Measurements from ENCODE around the gene SLCO4A1. TPM values are rescaled to one million over a fixed set of nuclear protein-coding genes. Genes with fewer than 3 reads are reported as not detected.

Gene SLCO4A1
- total RNA-seq, 2 donors from 2014 or later: 2.9 to 5.0 TPM

DNA sequence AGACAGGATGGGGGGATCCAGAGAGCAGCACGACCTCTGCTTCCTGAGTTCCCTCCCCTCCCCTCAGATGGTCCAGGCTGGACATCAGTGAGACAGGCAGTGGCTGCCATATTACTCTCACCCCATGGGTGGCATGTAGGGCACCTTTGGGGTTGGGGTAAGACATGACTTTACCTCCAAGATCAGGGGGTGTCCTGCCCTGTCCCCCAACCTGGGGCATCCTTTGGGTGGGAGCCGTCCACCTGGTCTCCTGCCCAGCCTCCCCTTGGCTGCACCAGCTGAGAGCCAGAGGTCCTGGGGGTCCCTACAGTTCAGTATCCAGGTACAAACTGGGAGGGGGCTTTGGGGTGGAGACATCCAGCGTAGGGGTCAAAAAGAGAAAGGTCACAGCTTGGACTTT is 48.7 kb upstream of the SLCO4A1 start:
- Histone ChIP-seq H3K36me3 (ENCODE audit: control insufficient read depth, insufficient read depth, low read length) (no peaks in the 10 kb centered on the region), H3K9ac (ENCODE audit: extremely low read depth, low read length, poor library complexity, severe bottlenecking) (no peak overlapping the region), H3K4me1 (ENCODE audit: control insufficient read depth, insufficient read depth, low read length) (no peaks in the 10 kb centered on the region), H3K4me3 (ENCODE audit: low read length) (no peak overlapping the region), H3K27ac (ENCODE audit: low read depth, low read length) (no peak overlapping the region), H3K27me3 (ENCODE audit: control insufficient read depth, insufficient read depth, low read length, poor library complexity, severe bottlenecking) (no peaks in the 10 kb centered on the region), H3K9me3 (ENCODE audit: control insufficient read depth, low read length) (no peaks in the 10 kb centered on the region)
- no peaks in the 10 kb centered on the region for H3K36me3 Mint-ChIP-seq (ENCODE audit: low read depth)
- H3K9me3 Mint-ChIP-seq: no peaks in the 10 kb centered on the region
- TF ChIP-seq, protein P1, sequence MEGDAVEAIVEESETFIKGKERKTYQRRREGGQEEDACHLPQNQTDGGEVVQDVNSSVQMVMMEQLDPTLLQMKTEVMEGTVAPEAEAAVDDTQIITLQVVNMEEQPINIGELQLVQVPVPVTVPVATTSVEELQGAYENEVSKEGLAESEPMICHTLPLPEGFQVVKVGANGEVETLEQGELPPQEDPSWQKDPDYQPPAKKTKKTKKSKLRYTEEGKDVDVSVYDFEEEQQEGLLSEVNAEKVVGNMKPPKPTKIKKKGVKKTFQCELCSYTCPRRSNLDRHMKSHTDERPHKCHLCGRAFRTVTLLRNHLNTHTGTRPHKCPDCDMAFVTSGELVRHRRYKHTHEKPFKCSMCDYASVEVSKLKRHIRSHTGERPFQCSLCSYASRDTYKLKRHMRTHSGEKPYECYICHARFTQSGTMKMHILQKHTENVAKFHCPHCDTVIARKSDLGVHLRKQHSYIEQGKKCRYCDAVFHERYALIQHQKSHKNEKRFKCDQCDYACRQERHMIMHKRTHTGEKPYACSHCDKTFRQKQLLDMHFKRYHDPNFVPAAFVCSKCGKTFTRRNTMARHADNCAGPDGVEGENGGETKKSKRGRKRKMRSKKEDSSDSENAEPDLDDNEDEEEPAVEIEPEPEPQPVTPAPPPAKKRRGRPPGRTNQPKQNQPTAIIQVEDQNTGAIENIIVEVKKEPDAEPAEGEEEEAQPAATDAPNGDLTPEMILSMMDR (conservative IDR thresholded peaks at IDR 0.05): no peak
- H3K27me3 Mint-ChIP-seq (ENCODE audit: insufficient read depth): peaks cover 2% of the 10 kb centered on the region
- 88 to 91% methylated on average over 1 to 3 of the region's 3 CpGs for WGBS, 2 experiments (ENCODE audit: insufficient coverage in 1 of 2, insufficient read length in 1 of 2)
- H3K4me3 Mint-ChIP-seq: no peak overlapping the region
- no peaks in the 10 kb centered on the region for H3K4me1 Mint-ChIP-seq
- DNase-seq: no peak
- H3K27ac Mint-ChIP-seq: no peak overlapping the region

DNA sequence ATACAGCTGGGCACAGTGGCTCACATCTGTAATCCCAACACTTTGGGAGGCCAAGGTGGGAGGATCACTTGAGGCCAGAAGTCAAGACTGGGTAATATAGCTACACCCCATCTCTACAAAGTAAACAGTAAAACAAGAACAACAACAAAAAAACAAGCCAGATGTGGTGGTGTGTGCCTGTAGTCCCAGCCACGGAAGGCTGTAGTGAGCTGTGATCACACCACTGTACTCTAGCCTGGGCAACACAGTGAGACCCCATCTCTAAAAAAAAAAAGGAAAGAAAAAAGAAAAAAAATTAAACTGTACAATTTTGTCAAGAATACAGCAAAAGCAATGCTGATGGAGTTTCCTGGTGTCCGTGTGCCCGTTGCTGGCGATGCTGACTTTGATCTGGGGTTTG is 47.2 kb upstream of the SLCO4A1 start:
- Mint-ChIP-seq H3K4me3 (no peak overlapping the region), H3K4me1 (no peaks in the 10 kb centered on the region), H3K27me3 (ENCODE audit: insufficient read depth) (peaks cover 2% of the 10 kb centered on the region), H3K27ac (no peak overlapping the region), H3K9me3 (no peaks in the 10 kb centered on the region), H3K36me3 (ENCODE audit: low read depth) (no peaks in the 10 kb centered on the region)
- Histone ChIP-seq H3K9ac (ENCODE audit: extremely low read depth, low read length, poor library complexity, severe bottlenecking) (no peak overlapping the region), H3K4me3 (ENCODE audit: low read length) (no peak overlapping the region), H3K9me3 (ENCODE audit: control insufficient read depth, low read length) (no peaks in the 10 kb centered on the region), H3K27me3 (ENCODE audit: control insufficient read depth, insufficient read depth, low read length, poor library complexity, severe bottlenecking) (no peaks in the 10 kb centered on the region), H3K27ac (ENCODE audit: low read depth, low read length) (no peak overlapping the region), H3K36me3 (ENCODE audit: control insufficient read depth, insufficient read depth, low read length) (no peaks in the 10 kb centered on the region), H3K4me1 (ENCODE audit: control insufficient read depth, insufficient read depth, low read length) (no peaks in the 10 kb centered on the region)
- WGBS, 2 experiments (ENCODE audit: insufficient coverage in 1 of 2, insufficient read length in 1 of 2): 82 to 88% methylated on average over 4 of the region's 4 CpGs
- TF ChIP-seq, protein P1 (conservative IDR thresholded peaks at IDR 0.05): no peak
- DNase-seq: no peak

DNA sequence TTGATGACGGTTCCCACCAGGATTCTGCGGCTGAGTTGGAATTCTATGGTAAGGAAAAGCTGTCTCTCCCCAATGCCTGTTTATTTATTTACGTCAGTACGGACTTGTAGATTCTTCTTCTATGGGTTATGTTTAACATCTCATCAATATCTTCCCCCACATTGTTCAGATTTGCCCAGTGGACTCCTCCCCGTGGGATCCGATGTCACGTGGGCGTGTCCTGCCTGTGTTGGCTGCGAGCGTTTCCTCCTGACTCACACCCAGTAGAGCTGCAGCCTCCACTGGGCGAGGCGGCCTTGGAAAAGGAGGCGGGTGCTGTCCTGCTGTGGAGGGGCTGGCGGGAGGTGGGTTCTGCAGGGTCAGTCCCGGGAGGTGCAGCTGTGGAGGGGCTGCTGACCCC is 46.8 kb upstream of the SLCO4A1 start:
- H3K9ac ChIP-seq (ENCODE audit: extremely low read depth, low read length, poor library complexity, severe bottlenecking): no peak overlapping the region
- WGBS, 2 experiments (ENCODE audit: insufficient coverage in 1 of 2, insufficient read length in 1 of 2): 62 to 72% methylated on average over 8 to 15 of the region's 15 CpGs
- DNase-seq: no peak
- H3K4me3 ChIP-seq (ENCODE audit: low read length): no peak overlapping the region
- no peaks in the 10 kb centered on the region for H3K27me3 ChIP-seq (ENCODE audit: control insufficient read depth, insufficient read depth, low read length, poor library complexity, severe bottlenecking)
- Mint-ChIP-seq H3K27ac (no peak overlapping the region), H3K9me3 (no peaks in the 10 kb centered on the region), H3K36me3 (ENCODE audit: low read depth) (no peaks in the 10 kb centered on the region), H3K27me3 (ENCODE audit: insufficient read depth) (peaks cover 2% of the 10 kb centered on the region), H3K4me3 (no peak overlapping the region), H3K4me1 (no peaks in the 10 kb centered on the region)
- TF ChIP-seq, protein P1 (conservative IDR thresholded peaks at IDR 0.05): no peak
- H3K27ac ChIP-seq (ENCODE audit: low read depth, low read length): no peak overlapping the region
- no peaks in the 10 kb centered on the region for H3K36me3 ChIP-seq (ENCODE audit: control insufficient read depth, insufficient read depth, low read length)
- H3K9me3 ChIP-seq (ENCODE audit: control insufficient read depth, low read length): no peaks in the 10 kb centered on the region
- no peaks in the 10 kb centered on the region for H3K4me1 ChIP-seq (ENCODE audit: control insufficient read depth, insufficient read depth, low read length)
